Tibial artery (tissue), 4 donors: ENCODE results near the gene NACAD.
"Not testable (repeated sequence)": the region's sequence is repeated elsewhere in the genome, so short reads cannot be mapped to it uniquely, and the experiment has no call there.

Experiments
- DNase-seq, 2 donors: peaks; one replicate each; pipeline ENCODE4 v3.0.0-alpha.2; 2019
- H3K27ac ChIP-seq, 2 donors: fragments of 200-600 bp; sonication (generic) in 1 of 2; 1 replicate in 1 of 2; 2 replicates in 1 of 2; pipeline ENCODE4 v1.5.1; 2018 to 2019; ENCODE audit warnings: mild to moderate bottlenecking in 1 of 2
- H3K27me3 ChIP-seq, 2 donors: fragments of 200-600 bp; sonication (generic) in 1 of 2; one replicate each; pipeline versions ENCODE4 v1.5.1 to v1.6.0; 2016 to 2019
- H3K36me3 ChIP-seq, 3 donors: fragments of 200-600 bp; sonication (generic) in 2 of 3; one replicate each; pipeline ENCODE4 v1.5.1; 2016 to 2019; ENCODE audit warnings: mild to moderate bottlenecking in 2 of 3
- H3K4me1 ChIP-seq, 4 donors: fragments of 200-600 bp; sonication (generic) in 2 of 4; 1 replicate in 3 of 4; 2 replicates in 1 of 4; pipeline ENCODE4 v1.5.1; 2016 to 2019
- H3K4me3 ChIP-seq, 2 donors: fragments of 200-600 bp; sonication (generic) in 1 of 2; 1 replicate in 1 of 2; 2 replicates in 1 of 2; pipeline ENCODE4 v1.5.1; 2018 to 2019; ENCODE audit warnings: mild to moderate bottlenecking in 2 of 2
- H3K9me3 ChIP-seq, 3 donors: fragments of 200-600 bp; sonication (generic) in 1 of 3; one replicate each; pipeline ENCODE4 v1.5.1; 2016 to 2019
- CTCF ChIP-seq, 2 experiments: fragments of 200-600 bp in 1 of 2; fragments of 450-650 bp in 1 of 2; IDR thresholded peaks; one replicate each; pipeline ENCODE4 v1.5.1; 2017 to 2019; ENCODE audit warnings: antibody characterized with exemption in 2 of 2, mild to moderate bottlenecking in 1 of 2, moderate library complexity in 1 of 2
- intact Hi-C: fragments of 100-400 bp; cut with DNase I; formaldehyde crosslinking; loops from one replicate; pipeline ENCODE4 v1.15.0; 2023; ENCODE audit warnings: low total_unique reads

Gene NACAD

GRCh38 chr7:45116048-45116447 lies 27.3 kb upstream of the NACAD start:
- no peak for TF ChIP-seq CTCF (IDR thresholded peaks at IDR 0.05)
- H3K36me3 ChIP-seq, result no peaks in the 10 kb centered on the region
- H3K4me1 ChIP-seq, result peaks cover under 1 to 6% (median 5%) of the 10 kb centered on the region in 4 donors
- H3K27ac ChIP-seq, result no peak overlapping the region
- no peaks in the 10 kb centered on the region for H3K9me3 ChIP-seq
- no peak overlapping the region for H3K4me3 ChIP-seq
- intact Hi-C loops, result loop anchor here (10.0 kb wide), 1 partner anchor 511 kb away; the partner anchor contains the start of gene OGDH
- H3K27me3 ChIP-seq, result peaks cover 0 to 5% of the 10 kb centered on the region in 2 donors
- DNase-seq, result no peak

GRCh38 chr7:45114926-45115325 lies 26.2 kb upstream of the NACAD start:
- DNase-seq, result no peak
- Histone ChIP-seq H3K27me3 (peaks cover 0 to 5% of the 10 kb centered on the region in 2 donors), H3K4me3 (no peak overlapping the region), H3K4me1 (peaks cover 5 to 16% (median 11%) of the 10 kb centered on the region in 4 donors), H3K27ac (no peak overlapping the region), H3K36me3 (no peaks in the 10 kb centered on the region), H3K9me3 (no peaks in the 10 kb centered on the region)
- intact Hi-C loops, result loop anchor here (10.0 kb wide), 1 partner anchor 510 kb away; the partner anchor contains the start of gene OGDH
- no peak for TF ChIP-seq CTCF (IDR thresholded peaks at IDR 0.05)

- not testable (repeated sequence) for DNase-seq, H3K4me3 ChIP-seq, H3K27ac ChIP-seq, H3K36me3 ChIP-seq, H3K27me3 ChIP-seq, H3K9me3 ChIP-seq
- H3K4me1 ChIP-seq, result peaks cover 5 to 22% (median 12%) of the 10 kb centered on the region in 4 donors
- intact Hi-C loops, result loop anchor here (10.0 kb wide), 1 partner anchor 509 kb away; the partner anchor contains the start of gene OGDH
These were observed 25.5 kb upstream of the NACAD start for GRCh38 chr7:45114257-45114656.

- H3K27me3 ChIP-seq, result peaks cover 0 to 5% of the 10 kb centered on the region in 2 donors
- no peak overlapping the region for H3K4me3 ChIP-seq
- peaks cover 5 to 38% (median 22%) of the 10 kb centered on the region in 4 donors for H3K4me1 ChIP-seq
- intact Hi-C loops, result loop anchor here (10.0 kb wide), 1 partner anchor 508 kb away; the partner anchor contains the start of gene OGDH
- no peak for TF ChIP-seq CTCF (IDR thresholded peaks at IDR 0.05)
- peak overlapping the region in 1 of 2 donors; percentile 91 for H3K27ac ChIP-seq
- H3K36me3 ChIP-seq, result peaks cover 15 to 18% (median 15%) of the 10 kb centered on the region in 3 donors
- no peak for DNase-seq
- no peaks in the 10 kb centered on the region for H3K9me3 ChIP-seq
These were observed 23.9 kb upstream of the NACAD start for GRCh38 chr7:45112648-45113047.

- H3K4me1 ChIP-seq, result peaks cover 5 to 39% (median 23%) of the 10 kb centered on the region in 4 donors
- TF ChIP-seq CTCF (IDR thresholded peaks at IDR 0.05), result peak; percentile 17 to 24
- H3K27me3 ChIP-seq, result no peaks in the 10 kb centered on the region
- peak; percentile 91 to 95 for DNase-seq
- H3K9me3 ChIP-seq, result no peaks in the 10 kb centered on the region
- intact Hi-C loops, result loop anchor here (10.0 kb wide), 1 partner anchor 507 kb away; the partner anchor contains the start of gene OGDH
- peaks cover 23 to 29% (median 26%) of the 10 kb centered on the region in 3 donors for H3K36me3 ChIP-seq
- peak within 1 kb of the TSS; percentile 72 to 91 for H3K4me3 ChIP-seq
- peak within 1 kb of the TSS; percentile 90 to 91 for H3K27ac ChIP-seq
These were observed 22.8 kb upstream of the NACAD start, which contains the start of gene TBRG4 for GRCh38 chr7:45111298-45112223. TBRG4 (minus strand) TSS chr7:45111697; CDS start chr7:45109237, 2,460 bp downstream.

GRCh38 chr7:45108863-45109262 lies 20.1 kb upstream of the NACAD start:
- Histone ChIP-seq H3K4me1 (peaks cover 5 to 39% (median 23%) of the 10 kb centered on the region in 4 donors), H3K9me3 (no peaks in the 10 kb centered on the region), H3K27me3 (no peaks in the 10 kb centered on the region), H3K36me3 (peaks cover 49 to 56% (median 53%) of the 10 kb centered on the region in 3 donors), H3K4me3 (no peak overlapping the region), H3K27ac (no peak overlapping the region)
- no peak for DNase-seq
- intact Hi-C loops, result no loop called here
- TF ChIP-seq CTCF (IDR thresholded peaks at IDR 0.05), result no peak
